ENCODE data around the gene PPDPF. TPM values are rescaled to one million over a fixed set of nuclear protein-coding genes. Genes with fewer than 3 reads are reported as not detected.

PPDPF gene
- total RNA-seq, 2 experiments from 2014 or later, result 34.9 to 117 TPM

GRCh38 chr20:63486300-63486855 lies 34.2 kb upstream of the PPDPF start:
- CTCF ChIA-PET (ENCODE audit: unreplicated experiment), result no interaction called here
- H3K4me3 ChIP-seq (ENCODE audit: low read depth, low read length, poor library complexity, severe bottlenecking), result no peak overlapping the region
- H3K9me3 ChIP-seq (ENCODE audit: low read length), result no peaks in the 10 kb centered on the region
- H3K4me2 ChIP-seq (ENCODE audit: low read length), result no peak overlapping the region
- H3K79me2 ChIP-seq (ENCODE audit: insufficient read depth, low read depth, low read length), result no peaks in the 10 kb centered on the region
- intact Hi-C loops (cut with micrococcal nuclease; ENCODE audit: unreplicated experiment), result no loop called here
- H3K27ac ChIP-seq (ENCODE audit: low read depth, low read length, poor library complexity, severe bottlenecking), result no peak overlapping the region
- TF ChIP-seq EZH2phosphoT487 (IDR thresholded peaks at IDR 0.05; ENCODE audit: borderline replicate concordance, low read depth, low read length) (no peak), CTCF (conservative IDR thresholded peaks at IDR 0.05; ENCODE audit: low read length) (no peak)
- BruUV-seq (replicated peaks), result no TSS peak
- no peak for DNase-seq (ENCODE audit: low spot score)
- POLR2A ChIA-PET, result no interaction called here
- H3K4me1 ChIP-seq (ENCODE audit: insufficient read depth, low read length, poor library complexity, severe bottlenecking), result no peaks in the 10 kb centered on the region
- no peaks in the 10 kb centered on the region for H3K9me2 ChIP-seq (ENCODE audit: insufficient read depth, low read length)
- H2AFZ ChIP-seq (ENCODE audit: low read length), result no peak overlapping the region
- H4K20me1 ChIP-seq (ENCODE audit: insufficient read depth, low read length), result no peaks in the 10 kb centered on the region
- H3K36me3 ChIP-seq (ENCODE audit: insufficient read depth, low read length), result no peaks in the 10 kb centered on the region

GRCh38 chr20:63487116-63487764 lies 33.3 kb upstream of the PPDPF start:
- no peaks in the 10 kb centered on the region for H3K9me3 ChIP-seq (ENCODE audit: low read length)
- no peaks in the 10 kb centered on the region for H3K36me3 ChIP-seq (ENCODE audit: insufficient read depth, low read length)
- H4K20me1 ChIP-seq (ENCODE audit: insufficient read depth, low read length), result no peaks in the 10 kb centered on the region
- H2AFZ ChIP-seq (ENCODE audit: low read length), result no peak overlapping the region
- no peaks in the 10 kb centered on the region for H3K9me2 ChIP-seq (ENCODE audit: insufficient read depth, low read length)
- no peaks in the 10 kb centered on the region for H3K79me2 ChIP-seq (ENCODE audit: insufficient read depth, low read depth, low read length)
- ChIA-PET POLR2A (no interaction called here), CTCF (ENCODE audit: unreplicated experiment) (no interaction called here)
- no TSS peak for BruUV-seq (replicated peaks)
- no peak overlapping the region for H3K27ac ChIP-seq (ENCODE audit: low read depth, low read length, poor library complexity, severe bottlenecking)
- H3K4me2 ChIP-seq (ENCODE audit: low read length), result no peak overlapping the region
- H3K4me3 ChIP-seq (ENCODE audit: low read depth, low read length, poor library complexity, severe bottlenecking), result no peak overlapping the region
- H3K4me1 ChIP-seq (ENCODE audit: insufficient read depth, low read length, poor library complexity, severe bottlenecking), result no peaks in the 10 kb centered on the region
- TF ChIP-seq CTCF (conservative IDR thresholded peaks at IDR 0.05; ENCODE audit: low read length) (no peak), EZH2phosphoT487 (IDR thresholded peaks at IDR 0.05; ENCODE audit: borderline replicate concordance, low read depth, low read length) (no peak)
- intact Hi-C loops (cut with micrococcal nuclease; ENCODE audit: unreplicated experiment), result no loop called here
- no peak for DNase-seq (ENCODE audit: low spot score)

GRCh38 chr20:63487781-63488241 lies 32.8 kb upstream of the PPDPF start:
- CTCF ChIA-PET (ENCODE audit: unreplicated experiment), result no interaction called here
- no peaks in the 10 kb centered on the region for H3K79me2 ChIP-seq (ENCODE audit: insufficient read depth, low read depth, low read length)
- DNase-seq (ENCODE audit: low spot score), result no peak
- no peaks in the 10 kb centered on the region for H4K20me1 ChIP-seq (ENCODE audit: insufficient read depth, low read length)
- TF ChIP-seq EZH2phosphoT487 (IDR thresholded peaks at IDR 0.05; ENCODE audit: borderline replicate concordance, low read depth, low read length), result no peak
- no peak for TF ChIP-seq CTCF (conservative IDR thresholded peaks at IDR 0.05; ENCODE audit: low read length)
- BruUV-seq (replicated peaks), result no TSS peak
- no peak overlapping the region for H2AFZ ChIP-seq (ENCODE audit: low read length)
- no peak overlapping the region for H3K4me3 ChIP-seq (ENCODE audit: low read depth, low read length, poor library complexity, severe bottlenecking)
- POLR2A ChIA-PET, result no interaction called here
- no peaks in the 10 kb centered on the region for H3K36me3 ChIP-seq (ENCODE audit: insufficient read depth, low read length)
- intact Hi-C loops (cut with micrococcal nuclease; ENCODE audit: unreplicated experiment), result no loop called here
- H3K4me1 ChIP-seq (ENCODE audit: insufficient read depth, low read length, poor library complexity, severe bottlenecking), result no peaks in the 10 kb centered on the region
- no peaks in the 10 kb centered on the region for H3K9me2 ChIP-seq (ENCODE audit: insufficient read depth, low read length)
- H3K4me2 ChIP-seq (ENCODE audit: low read length), result no peak overlapping the region
- no peak overlapping the region for H3K27ac ChIP-seq (ENCODE audit: low read depth, low read length, poor library complexity, severe bottlenecking)
- no peaks in the 10 kb centered on the region for H3K9me3 ChIP-seq (ENCODE audit: low read length)

Measured in OCI-LY7 (cell line).